Measurements from ENCODE around the gene ATOH1. TPM values are rescaled to one million over a fixed set of nuclear protein-coding genes. Genes with fewer than 3 reads are reported as not detected.
A peak's percentile ranks its signal among the peaks of the same experiment; 100 is the strongest.

ATOH1 gene
- total and polyA plus RNA-seq, 10 of the 15 experiments (the other 5 are each of a cell fraction or from before 2014, with no cell fraction given): not detected

DNA sequence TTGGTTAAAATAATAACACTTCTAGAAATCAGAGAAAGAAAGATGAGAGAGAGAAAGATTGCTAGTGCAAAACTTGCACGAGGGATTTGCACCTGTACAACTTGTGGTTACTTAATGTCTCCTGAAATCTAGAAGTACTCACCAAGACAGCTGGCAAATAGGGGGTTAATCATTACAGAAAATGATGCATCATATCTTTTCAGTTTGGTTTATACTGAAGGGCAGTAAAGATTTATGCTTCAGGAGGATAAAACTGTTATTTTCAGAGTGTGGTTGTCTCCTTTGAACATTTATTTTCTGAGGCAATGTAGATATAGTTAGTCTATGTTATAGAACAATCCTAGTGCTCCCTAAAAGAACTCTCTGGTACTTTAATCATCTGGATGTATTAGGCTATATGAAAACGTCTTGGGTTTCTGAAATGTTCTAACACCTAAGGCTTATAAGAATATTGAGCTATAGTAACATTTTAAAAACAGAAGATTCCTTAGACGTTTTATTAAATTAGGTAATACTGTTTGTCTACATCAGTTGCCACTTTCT, 13.3 kb downstream of the ATOH1 start:
- no peaks in the 10 kb centered on the region for H4K20me1 ChIP-seq (ENCODE audit: control insufficient read depth, insufficient read depth)
- ChIA-PET SMC1A (ENCODE audit: uncharacterized antibody, unreplicated experiment) (interaction anchor here (1.1 to 1.4 kb wide), 2 partner anchors 30 to 45 kb away, joined by 3 to 4 read pairs; no protein-coding TSS in a partner anchor), RAD21 (ENCODE audit: unreplicated experiment) (no interaction called here), CTCF (no interaction called here), POLR2A (no interaction called here)
- FAIRE-seq (no peak), DNase-seq (ENCODE audit: low read depth, low spot score) (no peak), ATAC-seq (peak; percentile 41)
- H3K9ac ChIP-seq (ENCODE audit: control insufficient read depth, insufficient read depth, low read length): no peak overlapping the region
- H3K79me2 ChIP-seq (ENCODE audit: control insufficient read depth, insufficient read depth, low read length): no peaks in the 10 kb centered on the region
- no peak overlapping the region for H3K27ac ChIP-seq (ENCODE audit: control insufficient read depth, insufficient read depth)
- no TSS peak for BruUV-seq (replicated peaks)
- H3K27me3 ChIP-seq (replicated peaks in 1 of 2; ENCODE audit: control insufficient read depth in 2 of 2, insufficient read depth in 2 of 2, low read length in 1 of 2): no peaks in the 10 kb centered on the region; a peak in 1 of 4 replicates
- no peak overlapping the region for H3K4me2 ChIP-seq (ENCODE audit: control insufficient read depth, insufficient read depth)
- 3% methylated on average over 3 of the region's 3 CpGs for WGBS (ENCODE audit: insufficient coverage, insufficient replicate concordance, low lambda C conversion rate, missing lambda C conversion rate)
- no peaks in the 10 kb centered on the region for H3K36me3 ChIP-seq (ENCODE audit: control insufficient read depth in 2 of 2, insufficient read depth in 2 of 2, low read length in 1 of 2)
- TF ChIP-seq, protein P1, sequence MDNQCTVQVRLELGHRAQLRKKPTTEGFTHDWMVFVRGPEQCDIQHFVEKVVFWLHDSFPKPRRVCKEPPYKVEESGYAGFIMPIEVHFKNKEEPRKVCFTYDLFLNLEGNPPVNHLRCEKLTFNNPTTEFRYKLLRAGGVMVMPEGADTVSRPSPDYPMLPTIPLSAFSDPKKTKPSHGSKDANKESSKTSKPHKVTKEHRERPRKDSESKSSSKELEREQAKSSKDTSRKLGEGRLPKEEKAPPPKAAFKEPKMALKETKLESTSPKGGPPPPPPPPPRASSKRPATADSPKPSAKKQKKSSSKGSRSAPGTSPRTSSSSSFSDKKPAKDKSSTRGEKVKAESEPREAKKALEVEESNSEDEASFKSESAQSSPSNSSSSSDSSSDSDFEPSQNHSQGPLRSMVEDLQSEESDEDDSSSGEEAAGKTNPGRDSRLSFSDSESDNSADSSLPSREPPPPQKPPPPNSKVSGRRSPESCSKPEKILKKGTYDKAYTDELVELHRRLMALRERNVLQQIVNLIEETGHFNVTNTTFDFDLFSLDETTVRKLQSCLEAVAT (IDR thresholded peaks at IDR 0.05): no peak
- TF ChIP-seq, protein P2, sequence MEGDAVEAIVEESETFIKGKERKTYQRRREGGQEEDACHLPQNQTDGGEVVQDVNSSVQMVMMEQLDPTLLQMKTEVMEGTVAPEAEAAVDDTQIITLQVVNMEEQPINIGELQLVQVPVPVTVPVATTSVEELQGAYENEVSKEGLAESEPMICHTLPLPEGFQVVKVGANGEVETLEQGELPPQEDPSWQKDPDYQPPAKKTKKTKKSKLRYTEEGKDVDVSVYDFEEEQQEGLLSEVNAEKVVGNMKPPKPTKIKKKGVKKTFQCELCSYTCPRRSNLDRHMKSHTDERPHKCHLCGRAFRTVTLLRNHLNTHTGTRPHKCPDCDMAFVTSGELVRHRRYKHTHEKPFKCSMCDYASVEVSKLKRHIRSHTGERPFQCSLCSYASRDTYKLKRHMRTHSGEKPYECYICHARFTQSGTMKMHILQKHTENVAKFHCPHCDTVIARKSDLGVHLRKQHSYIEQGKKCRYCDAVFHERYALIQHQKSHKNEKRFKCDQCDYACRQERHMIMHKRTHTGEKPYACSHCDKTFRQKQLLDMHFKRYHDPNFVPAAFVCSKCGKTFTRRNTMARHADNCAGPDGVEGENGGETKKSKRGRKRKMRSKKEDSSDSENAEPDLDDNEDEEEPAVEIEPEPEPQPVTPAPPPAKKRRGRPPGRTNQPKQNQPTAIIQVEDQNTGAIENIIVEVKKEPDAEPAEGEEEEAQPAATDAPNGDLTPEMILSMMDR (IDR thresholded peaks at IDR 0.05 in 2 of 3, conservative IDR thresholded peaks at IDR 0.05 in 1 of 3; ENCODE audit: control insufficient read depth in 2 of 3, extremely low read depth in 1 of 3, insufficient read depth in 1 of 3, low read depth in 3 of 3, low read length in 3 of 3): no peak
- TF ChIP-seq SREBF2 (IDR thresholded peaks at IDR 0.05; ENCODE audit: low read length): no peak
- no peak for TF ChIP-seq TAF1 (IDR thresholded peaks at IDR 0.05; ENCODE audit: borderline replicate concordance, low read depth, low read length)
- no peak for TF ChIP-seq TARDBP (IDR thresholded peaks at IDR 0.05; ENCODE audit: borderline replicate concordance)
- TF ChIP-seq, protein P3, sequence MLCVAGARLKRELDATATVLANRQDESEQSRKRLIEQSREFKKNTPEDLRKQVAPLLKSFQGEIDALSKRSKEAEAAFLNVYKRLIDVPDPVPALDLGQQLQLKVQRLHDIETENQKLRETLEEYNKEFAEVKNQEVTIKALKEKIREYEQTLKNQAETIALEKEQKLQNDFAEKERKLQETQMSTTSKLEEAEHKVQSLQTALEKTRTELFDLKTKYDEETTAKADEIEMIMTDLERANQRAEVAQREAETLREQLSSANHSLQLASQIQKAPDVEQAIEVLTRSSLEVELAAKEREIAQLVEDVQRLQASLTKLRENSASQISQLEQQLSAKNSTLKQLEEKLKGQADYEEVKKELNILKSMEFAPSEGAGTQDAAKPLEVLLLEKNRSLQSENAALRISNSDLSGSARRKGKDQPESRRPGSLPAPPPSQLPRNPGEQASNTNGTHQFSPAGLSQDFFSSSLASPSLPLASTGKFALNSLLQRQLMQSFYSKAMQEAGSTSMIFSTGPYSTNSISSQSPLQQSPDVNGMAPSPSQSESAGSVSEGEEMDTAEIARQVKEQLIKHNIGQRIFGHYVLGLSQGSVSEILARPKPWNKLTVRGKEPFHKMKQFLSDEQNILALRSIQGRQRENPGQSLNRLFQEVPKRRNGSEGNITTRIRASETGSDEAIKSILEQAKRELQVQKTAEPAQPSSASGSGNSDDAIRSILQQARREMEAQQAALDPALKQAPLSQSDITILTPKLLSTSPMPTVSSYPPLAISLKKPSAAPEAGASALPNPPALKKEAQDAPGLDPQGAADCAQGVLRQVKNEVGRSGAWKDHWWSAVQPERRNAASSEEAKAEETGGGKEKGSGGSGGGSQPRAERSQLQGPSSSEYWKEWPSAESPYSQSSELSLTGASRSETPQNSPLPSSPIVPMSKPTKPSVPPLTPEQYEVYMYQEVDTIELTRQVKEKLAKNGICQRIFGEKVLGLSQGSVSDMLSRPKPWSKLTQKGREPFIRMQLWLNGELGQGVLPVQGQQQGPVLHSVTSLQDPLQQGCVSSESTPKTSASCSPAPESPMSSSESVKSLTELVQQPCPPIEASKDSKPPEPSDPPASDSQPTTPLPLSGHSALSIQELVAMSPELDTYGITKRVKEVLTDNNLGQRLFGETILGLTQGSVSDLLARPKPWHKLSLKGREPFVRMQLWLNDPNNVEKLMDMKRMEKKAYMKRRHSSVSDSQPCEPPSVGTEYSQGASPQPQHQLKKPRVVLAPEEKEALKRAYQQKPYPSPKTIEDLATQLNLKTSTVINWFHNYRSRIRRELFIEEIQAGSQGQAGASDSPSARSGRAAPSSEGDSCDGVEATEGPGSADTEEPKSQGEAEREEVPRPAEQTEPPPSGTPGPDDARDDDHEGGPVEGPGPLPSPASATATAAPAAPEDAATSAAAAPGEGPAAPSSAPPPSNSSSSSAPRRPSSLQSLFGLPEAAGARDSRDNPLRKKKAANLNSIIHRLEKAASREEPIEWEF (IDR thresholded peaks at IDR 0.05; ENCODE audit: insufficient replicate concordance, low read depth, low read length): no peak
- no peak overlapping the region for H2AFZ ChIP-seq (ENCODE audit: control insufficient read depth, low read depth, low read length)
- H3K9me3 ChIP-seq (replicated peaks; ENCODE audit: control insufficient read depth, insufficient read depth, low read length): no peaks in the 10 kb centered on the region
- intact Hi-C loops (cut with micrococcal nuclease; ENCODE audit: unreplicated experiment): no loop called here
- H3K4me3 ChIP-seq: no peak overlapping the region
- in situ Hi-C loops (cut with MboI): no loop called here
- H3K4me1 ChIP-seq (ENCODE audit: control insufficient read depth, insufficient read depth, low read length): no peaks in the 10 kb centered on the region

Measured in GM12878 (cell line).